Neural cell (in vitro differentiated cells): Measurements from ENCODE around the gene FGD4. TPM values are rescaled to one million over a fixed set of nuclear protein-coding genes. Genes with fewer than 3 reads are reported as not detected.

Experiments
- H2AFZ ChIP-seq: fragments of 200-600, 300-800 bp; sonication (generic), shearing (Covaris generic); 2 replicates; pipeline ENCODE4 v1.6.0; 2014; ENCODE audit warnings: low read depth, mild to moderate bottlenecking, antibody characterized with exemption, low read length, moderate library complexity
- H3F3A ChIP-seq: fragments of 200-600 bp; shearing (Covaris generic); 2 replicates; pipeline ENCODE4 v1.6.1; 2016; ENCODE audit warnings: mild to moderate bottlenecking, moderate library complexity, mixed read lengths, antibody characterized with exemption, low read length; ENCODE audit not compliant: insufficient read depth, poor library complexity, severe bottlenecking
- H3K27ac ChIP-seq: fragments of 200-600, 300-800 bp; sonication (generic), shearing (Covaris generic); 2 replicates; pipeline ENCODE4 v1.5.1; 2014; ENCODE audit warnings: mild to moderate bottlenecking, low read length, moderate library complexity
- H3K27me3 ChIP-seq: fragments of 300-800, 200-600 bp; sonication (generic), shearing (Covaris generic); 2 replicates; pipeline ENCODE4 v1.6.0; 2014; ENCODE audit warnings: mild to moderate bottlenecking, low read depth, low read length, moderate library complexity; ENCODE audit not compliant: insufficient read depth
- H3K36me3 ChIP-seq: fragments of 300-800, 200-600 bp; sonication (generic), shearing (Covaris generic); 2 replicates; pipeline ENCODE4 v1.5.1; 2014; ENCODE audit warnings: mild to moderate bottlenecking, antibody characterized with exemption, low read length, moderate library complexity; ENCODE audit not compliant: insufficient read depth
- H3K4me2 ChIP-seq: fragments of 300-800, 200-600 bp; sonication (generic), shearing (Covaris generic); 2 replicates; pipeline ENCODE4 v1.6.0; 2014; ENCODE audit warnings: mild to moderate bottlenecking, low read length
- H3K4me3 ChIP-seq: fragments of 300-800, 200-600 bp; sonication (generic), shearing (Covaris generic); 2 replicates; pipeline ENCODE4 v1.5.1; 2014; ENCODE audit warnings: mild to moderate bottlenecking, low read length, moderate library complexity
- H3K79me2 ChIP-seq: fragments of 200-600 bp; shearing (Covaris generic); replicated peaks from 2 replicates; pipeline ENCODE4 v1.6.0; 2014; ENCODE audit warnings: mild to moderate bottlenecking, low read length, moderate library complexity; ENCODE audit not compliant: insufficient read depth
- H3K9ac ChIP-seq: fragments of 300-800, 200-600 bp; sonication (generic), shearing (Covaris generic); 2 replicates; pipeline ENCODE4 v1.6.1; 2016; ENCODE audit warnings: mild to moderate bottlenecking, low read length, mixed read lengths
- H3K9me2 ChIP-seq: fragments of 200-600 bp; shearing (Covaris generic); 2 replicates; pipeline ENCODE4 v1.6.1; 2016; ENCODE audit warnings: mild to moderate bottlenecking, low read length, mixed read lengths; ENCODE audit not compliant: insufficient read depth
- H3K9me3 ChIP-seq: fragments of 200-600, 300-800 bp; sonication (generic), shearing (Covaris generic); 2 replicates; pipeline ENCODE4 v1.6.1; 2016; ENCODE audit warnings: mild to moderate bottlenecking, mixed run types, low read length, moderate library complexity, mixed read lengths
- H4K20me1 ChIP-seq: fragments of 200-600 bp; shearing (Covaris generic); 2 replicates; pipeline ENCODE4 v1.6.1; 2016; ENCODE audit warnings: mild to moderate bottlenecking, mixed run types; ENCODE audit not compliant: insufficient read depth
- EP300 ChIP-seq: fragments of 450-650 bp; conservative IDR thresholded peaks from 2 replicates; pipeline ENCODE4 v1.6.1; 2014; ENCODE audit warnings: antibody characterized with exemption, mild to moderate bottlenecking, moderate library complexity; ENCODE audit not compliant: poor library complexity, severe bottlenecking
- EZH2 ChIP-seq: fragments of 200-600, 300-800 bp; shearing (Covaris generic), sonication (generic); IDR thresholded peaks from 2 replicates; pipeline ENCODE4 v1.6.1; 2014; ENCODE audit warnings: antibody characterized with exemption, low read length, borderline replicate concordance, mild to moderate bottlenecking; ENCODE audit not compliant: insufficient read depth, poor library complexity, severe bottlenecking
- MXI1 ChIP-seq: fragments of 450-650 bp; conservative IDR thresholded peaks from 2 replicates; pipeline ENCODE4 v1.6.1; 2014; ENCODE audit warnings: antibody characterized with exemption, mild to moderate bottlenecking; ENCODE audit not compliant: poor library complexity, severe bottlenecking
- POLR2AphosphoS5 ChIP-seq: IDR thresholded peaks from 2 replicates; pipeline ENCODE4 v1.6.1; 2012
- RAD21 ChIP-seq: fragments of 450-650 bp; conservative IDR thresholded peaks from 2 replicates; pipeline ENCODE4 v1.6.1; 2014; ENCODE audit warnings: antibody characterized with exemption, mild to moderate bottlenecking, moderate library complexity
- REST ChIP-seq: IDR thresholded peaks from 2 replicates; pipeline ENCODE4 v1.6.1; 2012; ENCODE audit warnings: borderline replicate concordance
- SMC3 ChIP-seq: fragments of 450-650 bp; conservative IDR thresholded peaks from 2 replicates; pipeline ENCODE4 v1.6.1; 2014; ENCODE audit warnings: antibody characterized with exemption, mild to moderate bottlenecking, moderate library complexity; ENCODE audit not compliant: poor library complexity
- TAF1 ChIP-seq: IDR thresholded peaks from 2 replicates; pipeline ENCODE4 v1.6.1; 2012; ENCODE audit warnings: low read depth
- polyA minus RNA-seq: library from RNA; depleted of rRNA, polyadenylated mRNA; stranded (reverse); fragments of >200 nt; gene quantifications from 2 replicates; pipeline ENCODE4 v1.2.3, GENCODE V29; 2014
- polyA plus RNA-seq: library from polyadenylated mRNA; depleted of rRNA; stranded (reverse); fragments of >200 nt; gene quantifications from 2 replicates; pipeline ENCODE4 v1.2.3, GENCODE V29; 2014
- TF ChIP-seq, protein P1 (sequence below): fragments of 450-650 bp; IDR thresholded peaks from 2 replicates; pipeline ENCODE4 v1.5.1; 2014; ENCODE audit warnings: antibody characterized with exemption, mild to moderate bottlenecking, moderate library complexity; ENCODE audit not compliant: poor library complexity, severe bottlenecking

FGD4 gene
- polyA plus RNA-seq (15.7 and 24.4 TPM in 2 replicates), polyA minus RNA-seq (93.5 and 111 TPM in 2 replicates)

DNA sequence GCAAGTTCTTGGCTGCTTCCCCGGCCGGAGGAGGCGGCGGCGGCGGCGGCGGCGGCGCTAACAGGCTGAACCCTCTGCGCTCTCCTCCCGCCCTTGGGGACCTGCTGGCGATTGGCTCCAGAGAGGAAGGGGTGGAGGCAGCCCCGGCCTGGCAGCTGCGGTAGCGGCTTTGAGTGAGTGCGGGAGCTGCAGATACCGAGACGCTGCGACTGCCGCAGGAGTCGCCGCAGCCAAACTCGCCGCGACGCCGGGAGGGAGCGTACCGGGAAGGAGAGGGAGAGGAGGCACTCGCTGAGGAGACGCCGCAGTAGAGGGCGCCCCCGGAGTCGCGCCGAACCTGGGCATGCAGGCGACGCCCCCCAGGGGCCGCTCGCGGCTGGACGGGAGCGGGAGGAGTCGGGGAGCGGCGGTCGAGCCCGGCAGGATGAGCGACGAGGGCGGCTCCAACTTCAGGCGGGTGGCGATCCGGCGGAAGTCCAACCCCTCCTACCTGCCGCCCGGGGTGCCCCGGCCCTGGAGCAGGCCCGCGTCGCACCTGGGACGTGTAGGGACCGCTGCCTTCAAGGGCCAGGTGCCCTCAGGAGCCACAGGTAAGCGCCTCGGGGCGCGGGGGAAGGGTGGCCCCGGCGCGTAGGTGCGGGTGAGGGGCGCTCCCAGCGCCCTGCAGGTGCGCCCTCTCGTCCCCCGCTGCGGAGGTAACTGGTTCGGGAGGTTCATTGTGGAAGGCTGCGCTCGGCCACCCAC is at the start of gene FGD4:
Gene FGD4 (plus strand): TSS at position 189 of the 744 bp plus-strand sequence.
- H3K9me3 ChIP-seq, result no peaks in the 10 kb centered on the region
- peak within 1 kb of the TSS; percentile 72 for H3K4me2 ChIP-seq
- H4K20me1 ChIP-seq, result no peaks in the 10 kb centered on the region
- H3K9ac ChIP-seq, result peak within 1 kb of the TSS; percentile 51
- peaks cover 21% of the 10 kb centered on the region for H3K27me3 ChIP-seq
- peak within 1 kb of the TSS; percentile 96 for H3K4me3 ChIP-seq
- peak within 1 kb of the TSS; percentile 46 for H2AFZ ChIP-seq
- H3F3A ChIP-seq, result no peaks in the 10 kb centered on the region
- H3K9me2 ChIP-seq, result no peaks in the 10 kb centered on the region
- no peaks in the 10 kb centered on the region for H3K79me2 ChIP-seq
- no peak within 1 kb of the TSS for H3K27ac ChIP-seq
- no peaks in the 10 kb centered on the region for H3K36me3 ChIP-seq
- TF ChIP-seq EZH2 (no peak), SMC3 (peak; percentile 68), POLR2AphosphoS5 (no peak), MXI1 (peak; percentile 42), TAF1 (no peak), REST (peak; percentile 28), EP300 (no peak), RAD21 (peak; percentile 58)
- TF ChIP-seq, protein P1, sequence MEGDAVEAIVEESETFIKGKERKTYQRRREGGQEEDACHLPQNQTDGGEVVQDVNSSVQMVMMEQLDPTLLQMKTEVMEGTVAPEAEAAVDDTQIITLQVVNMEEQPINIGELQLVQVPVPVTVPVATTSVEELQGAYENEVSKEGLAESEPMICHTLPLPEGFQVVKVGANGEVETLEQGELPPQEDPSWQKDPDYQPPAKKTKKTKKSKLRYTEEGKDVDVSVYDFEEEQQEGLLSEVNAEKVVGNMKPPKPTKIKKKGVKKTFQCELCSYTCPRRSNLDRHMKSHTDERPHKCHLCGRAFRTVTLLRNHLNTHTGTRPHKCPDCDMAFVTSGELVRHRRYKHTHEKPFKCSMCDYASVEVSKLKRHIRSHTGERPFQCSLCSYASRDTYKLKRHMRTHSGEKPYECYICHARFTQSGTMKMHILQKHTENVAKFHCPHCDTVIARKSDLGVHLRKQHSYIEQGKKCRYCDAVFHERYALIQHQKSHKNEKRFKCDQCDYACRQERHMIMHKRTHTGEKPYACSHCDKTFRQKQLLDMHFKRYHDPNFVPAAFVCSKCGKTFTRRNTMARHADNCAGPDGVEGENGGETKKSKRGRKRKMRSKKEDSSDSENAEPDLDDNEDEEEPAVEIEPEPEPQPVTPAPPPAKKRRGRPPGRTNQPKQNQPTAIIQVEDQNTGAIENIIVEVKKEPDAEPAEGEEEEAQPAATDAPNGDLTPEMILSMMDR, result peak; percentile 76

GRCh38 chr12:32353540-32353939 is 45.8 kb upstream of the FGD4 start:
- Histone ChIP-seq H3K9ac (no peak overlapping the region), H4K20me1 (no peaks in the 10 kb centered on the region), H3K79me2 (no peaks in the 10 kb centered on the region), H3F3A (no peaks in the 10 kb centered on the region), H3K36me3 (no peaks in the 10 kb centered on the region), H3K4me2 (no peak overlapping the region), H3K27me3 (no peaks in the 10 kb centered on the region), H2AFZ (no peak overlapping the region), H3K9me2 (no peaks in the 10 kb centered on the region), H3K9me3 (no peaks in the 10 kb centered on the region), H3K27ac (no peak overlapping the region), H3K4me3 (no peak overlapping the region)
- TF ChIP-seq, protein P1, result no peak
- TF ChIP-seq MXI1 (no peak), REST (no peak), TAF1 (no peak), POLR2AphosphoS5 (no peak), EZH2 (no peak), SMC3 (no peak), RAD21 (no peak)
